Measurements from ENCODE around the gene SMIM23.

SMIM23 gene

DNA sequence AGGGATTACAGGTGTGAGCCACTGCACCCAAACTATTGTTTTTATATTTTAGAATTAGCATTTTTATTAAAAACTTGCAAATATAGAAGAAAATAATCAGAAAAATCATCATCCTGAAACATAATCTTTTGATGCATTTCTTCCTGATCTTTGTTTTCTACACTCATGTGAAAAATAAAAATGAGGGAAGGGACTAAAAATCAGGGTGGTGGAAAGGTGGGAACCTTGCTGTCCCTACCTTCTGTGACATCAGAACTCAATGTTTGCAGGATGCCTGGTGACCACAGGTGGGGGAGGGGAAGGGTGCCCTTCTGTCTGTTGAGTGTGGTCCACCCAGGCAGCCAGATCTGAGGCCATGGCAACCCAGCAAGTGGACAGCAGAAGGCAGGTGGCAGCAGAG lies at the start of gene SMIM23:
Gene SMIM23, plus strand, starts transcription at position 301 of the 400 bp plus-strand sequence. Its CDS starts 55 bp downstream, at position 356.
- DNase-seq, result no peak

DNA sequence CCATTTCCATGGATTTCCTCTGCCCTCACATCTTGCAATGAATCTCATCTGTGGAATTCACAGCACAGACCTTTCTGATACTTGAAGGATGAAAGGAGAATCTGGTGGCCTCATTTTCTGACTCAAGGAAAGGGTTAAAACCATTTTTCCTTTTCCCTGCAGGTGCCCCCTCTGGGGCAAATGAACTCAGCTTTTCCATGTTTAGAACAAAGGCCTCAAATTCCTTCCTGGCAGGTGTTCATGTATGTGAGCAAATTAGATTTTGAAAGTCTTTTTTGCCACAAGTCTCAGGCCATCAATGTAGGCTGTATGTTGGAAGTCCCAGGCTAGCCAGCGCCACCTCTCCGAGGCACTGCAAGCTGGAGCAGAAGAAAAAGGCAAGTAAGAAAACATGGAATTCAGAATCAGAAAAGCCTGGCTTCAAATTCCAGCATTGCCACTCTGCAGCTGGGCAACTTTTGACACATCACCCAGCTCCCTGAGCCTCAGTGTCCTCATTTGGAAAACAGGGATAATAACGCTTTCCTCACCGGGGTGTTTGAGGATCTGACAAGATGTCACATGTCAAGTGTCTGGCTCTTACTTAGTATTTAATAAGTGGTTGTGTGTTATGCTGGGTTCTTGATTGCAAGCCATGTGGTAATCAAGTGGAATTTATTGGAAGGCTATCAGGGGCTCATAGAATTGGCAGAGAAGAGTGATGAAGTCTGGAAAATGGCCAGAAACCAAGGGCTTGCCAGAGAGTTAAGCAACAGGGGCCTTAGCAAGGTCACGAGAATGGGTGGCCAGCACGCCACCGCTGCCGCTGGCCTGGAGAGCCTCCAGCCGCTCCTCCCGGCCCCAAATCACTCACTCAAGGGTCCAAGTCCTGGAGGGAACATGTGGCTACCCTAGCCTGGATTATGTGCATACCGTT lies 48.4 kb upstream of the SMIM23 start:
- no peak for DNase-seq

DNA sequence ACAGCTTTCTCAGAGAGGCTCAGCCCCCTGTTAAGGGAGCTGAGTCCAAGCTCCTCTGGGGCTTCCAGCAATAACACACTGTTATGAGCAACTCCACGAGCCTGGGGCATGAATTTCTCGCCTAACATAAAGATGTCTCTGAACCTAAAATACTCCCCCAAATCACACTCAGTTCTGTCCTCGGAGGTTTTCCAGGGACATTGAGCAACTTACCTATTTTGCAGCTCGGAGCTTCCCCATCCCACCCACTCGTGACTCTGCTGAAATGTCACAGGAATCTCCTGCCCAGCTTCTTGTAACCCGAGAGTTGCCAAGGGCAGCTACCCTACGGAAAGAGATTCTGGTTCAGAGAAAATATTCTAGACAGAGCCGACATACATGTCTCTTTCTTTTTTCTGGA lies 47.1 kb upstream of the SMIM23 start:
- DNase-seq, result no peak

- no peak for DNase-seq
Measured at GRCh38 chr5:171739271-171739670, 46.3 kb upstream of the SMIM23 start.

- no peak for DNase-seq
Measured at GRCh38 chr5:171743436-171744076, 42.1 kb upstream of the SMIM23 start.

- DNase-seq, result no peak
Measured at GRCh38 chr5:171744264-171744663, 41.4 kb upstream of the SMIM23 start.

GRCh38 chr5:171744882-171745281 lies 40.7 kb upstream of the SMIM23 start:
- DNase-seq, result no peak

DNA sequence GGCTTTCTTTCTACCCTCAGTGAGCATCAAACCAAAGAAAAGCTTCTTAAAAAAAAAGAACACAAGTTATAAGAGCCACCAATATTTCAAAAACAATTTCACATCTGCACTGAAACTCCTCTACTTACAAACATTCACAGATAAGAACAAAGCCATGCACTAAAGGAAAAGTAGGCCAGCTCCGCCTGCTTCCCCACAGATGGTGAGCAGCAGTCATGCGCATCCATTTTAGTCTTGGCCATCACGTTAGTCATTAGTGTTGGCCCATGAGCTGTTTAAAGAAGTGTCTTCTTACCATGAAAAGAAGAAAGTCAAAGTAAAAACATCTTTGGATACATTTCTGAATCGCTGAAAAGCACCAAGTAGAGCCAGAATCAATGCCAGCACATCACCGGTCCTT lies 40.0 kb upstream of the SMIM23 start:
- DNase-seq, result no peak

- no peak for DNase-seq
Measured at GRCh38 chr5:171747061-171747859, 38.4 kb upstream of the SMIM23 start.

GRCh38 chr5:171748720-171749119 lies 36.9 kb upstream of the SMIM23 start:
- DNase-seq, result no peak

DNA sequence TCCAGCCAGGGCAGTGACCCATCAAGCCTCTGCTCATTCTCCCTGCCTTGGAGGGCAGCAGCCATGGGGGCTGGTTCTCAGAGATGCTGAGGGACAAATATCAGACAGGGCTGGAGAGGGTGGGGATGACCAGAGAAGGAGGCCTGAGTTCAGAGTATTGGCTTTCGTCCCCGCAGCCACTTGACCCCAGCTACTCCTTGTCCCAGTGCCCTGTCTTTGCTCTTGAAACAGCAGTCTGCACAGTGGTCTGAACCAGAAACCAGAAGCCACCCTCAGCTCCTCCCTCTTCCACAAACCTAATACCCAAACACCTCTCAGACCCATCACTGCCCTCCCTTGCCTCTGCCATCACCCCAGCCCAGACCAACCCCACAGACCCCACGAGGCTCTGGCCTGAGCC lies 36.3 kb upstream of the SMIM23 start:
- no peak for DNase-seq

DNA sequence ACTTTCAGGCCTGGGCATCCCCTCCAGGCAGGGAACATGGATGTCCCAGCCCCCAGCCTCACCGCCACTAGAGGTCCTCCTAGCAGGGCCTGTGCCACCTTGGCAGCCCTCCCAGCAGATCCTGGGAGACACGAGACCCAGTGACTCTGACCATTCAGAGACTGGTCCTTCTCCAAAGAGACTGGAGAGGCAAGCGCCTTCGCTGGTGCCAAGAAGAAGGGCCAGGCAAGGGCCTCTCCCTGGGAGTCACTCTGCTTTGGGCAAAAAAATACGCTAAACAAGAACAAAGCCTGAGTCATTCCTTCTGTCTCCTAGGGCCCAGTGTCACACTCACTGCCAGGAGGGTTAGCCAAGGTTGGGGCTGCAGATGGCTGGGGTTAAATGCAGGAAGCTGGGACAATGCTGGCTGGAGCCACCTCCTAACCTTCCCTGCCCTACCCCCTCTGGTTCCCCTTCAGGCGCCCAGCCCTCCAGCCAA lies 35.3 kb upstream of the SMIM23 start:
- DNase-seq, result no peak

- no peak for DNase-seq
Measured at GRCh38 chr5:171755354-171755821, 30.2 kb upstream of the SMIM23 start.

- no peak for DNase-seq
Measured at GRCh38 chr5:171757853-171758535, 27.6 kb upstream of the SMIM23 start.

DNA sequence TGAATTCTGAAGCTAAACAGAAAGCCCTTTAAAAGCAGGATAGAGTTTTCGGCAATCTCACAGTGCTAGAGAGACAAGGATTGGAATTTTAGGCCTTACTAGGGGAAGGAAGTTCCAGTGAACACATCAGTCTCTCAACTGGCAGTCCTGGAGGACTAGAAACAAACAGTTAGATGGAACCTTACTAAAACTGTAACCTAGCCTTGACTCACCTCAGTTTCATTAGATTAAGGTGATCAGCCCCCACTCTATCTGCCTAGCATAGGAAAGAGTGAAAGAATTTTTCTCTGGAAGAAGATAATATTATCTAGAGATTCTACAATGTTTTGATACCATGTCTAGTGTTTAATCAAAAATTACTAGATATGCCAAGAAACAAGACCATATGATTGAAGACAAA lies 25.8 kb upstream of the SMIM23 start:
- no peak for DNase-seq

DNA sequence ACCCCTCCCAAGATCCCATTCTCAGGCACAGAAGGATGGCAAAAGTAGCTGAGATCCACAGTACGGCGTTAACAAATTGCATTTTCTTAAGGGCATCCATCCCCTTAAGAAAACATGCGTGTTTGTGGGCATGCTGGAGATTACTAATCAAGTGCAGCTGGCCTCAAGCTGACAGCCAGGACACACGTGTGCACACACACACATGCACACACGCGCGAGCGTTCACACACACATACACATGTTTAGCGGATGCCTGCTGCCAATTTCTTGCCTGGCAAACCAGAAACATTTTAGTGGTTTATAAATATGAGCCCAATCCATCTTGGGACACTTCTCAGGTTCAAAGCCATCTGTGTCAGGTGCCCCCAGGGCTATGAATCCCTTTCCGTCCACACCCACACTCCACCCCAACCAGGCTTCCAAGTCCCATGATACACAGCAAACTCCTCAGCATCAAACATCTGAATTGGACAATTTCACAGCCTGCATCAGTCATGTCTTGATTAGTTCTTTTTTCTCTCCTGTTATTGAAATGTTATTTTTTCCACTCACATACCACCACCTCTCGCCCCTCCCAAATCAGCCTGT lies 23.5 kb upstream of the SMIM23 start:
- no peak for DNase-seq

DNA sequence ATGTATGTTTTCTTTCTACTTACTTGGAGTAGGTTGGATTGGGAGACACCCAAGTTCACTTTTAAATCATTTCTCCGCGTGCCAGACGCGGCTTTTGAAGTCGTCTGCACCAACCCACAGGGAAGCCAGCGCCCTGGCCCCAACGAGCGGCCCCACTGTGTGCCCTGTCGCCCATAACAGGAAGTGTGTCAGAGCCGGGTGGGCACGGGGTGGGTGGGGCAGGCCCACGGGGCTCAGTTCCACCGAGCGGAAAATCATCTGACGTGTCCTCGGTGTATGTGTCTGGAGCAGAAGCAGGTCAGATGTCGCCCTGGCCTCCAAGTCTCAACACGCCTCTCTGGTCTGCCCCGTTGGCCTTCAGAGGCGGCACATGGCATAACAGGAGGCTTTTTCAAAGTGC lies 22.7 kb upstream of the SMIM23 start:
- no peak for DNase-seq

- DNase-seq, result no peak
Measured at GRCh38 chr5:171764265-171764664, 21.4 kb upstream of the SMIM23 start.

DNA sequence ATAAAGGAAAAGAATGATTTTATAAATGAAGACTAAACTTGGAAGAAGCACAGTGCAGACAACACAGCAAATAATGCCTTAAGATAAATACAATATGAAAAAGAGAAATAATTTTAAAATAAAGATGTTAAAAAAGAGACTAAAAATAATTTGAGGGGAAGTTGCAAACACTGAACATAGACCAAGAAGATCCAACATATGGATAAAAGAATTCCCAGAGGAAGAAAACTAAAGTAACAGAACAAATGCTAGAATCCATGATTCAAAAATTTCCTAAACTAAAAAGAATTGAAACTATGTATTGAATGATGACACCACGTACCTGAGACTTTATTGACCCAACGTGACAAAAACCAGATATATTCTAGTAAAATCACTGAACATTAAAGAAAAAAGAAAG lies 18.7 kb upstream of the SMIM23 start:
- no peak for DNase-seq

DNA sequence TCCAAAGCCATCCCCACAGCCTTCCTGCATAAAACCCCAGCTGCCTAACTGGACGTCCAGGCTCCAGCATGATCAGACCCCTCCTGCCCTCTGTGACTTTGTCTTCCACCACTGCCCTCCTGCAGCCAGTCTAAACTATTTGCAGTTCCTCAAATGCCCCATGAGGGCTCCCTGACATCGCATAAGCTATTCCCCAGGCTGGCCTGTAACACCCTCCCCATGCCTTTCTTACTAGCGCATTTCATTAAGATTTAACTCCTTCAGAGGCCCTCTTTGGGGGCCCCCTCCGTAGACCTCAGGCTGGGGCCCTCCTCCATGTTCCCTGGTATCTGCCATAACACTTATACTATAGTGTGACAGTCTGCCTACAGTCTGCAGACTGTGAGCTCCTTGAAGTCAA lies 15.5 kb upstream of the SMIM23 start:
- no peak for DNase-seq

DNA sequence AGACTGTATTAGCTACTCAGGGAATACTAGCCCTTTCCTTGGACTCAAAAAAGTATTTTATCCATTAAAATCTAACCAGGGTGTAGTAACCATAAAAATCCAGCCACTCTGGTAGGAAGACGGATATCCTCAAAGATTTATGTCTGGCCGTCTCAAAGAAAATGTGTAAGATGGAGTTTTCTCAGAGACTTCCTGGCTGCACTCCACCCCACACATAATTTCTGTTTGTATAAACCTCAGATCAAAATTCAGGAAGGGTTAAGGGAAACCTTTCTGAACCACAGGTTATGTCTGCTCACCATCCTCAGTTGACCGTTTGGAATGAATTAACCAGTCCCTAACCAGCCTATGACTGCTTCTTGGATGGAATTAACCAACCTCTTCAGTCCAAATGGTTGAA lies 13.8 kb upstream of the SMIM23 start:
- no peak for DNase-seq

DNA sequence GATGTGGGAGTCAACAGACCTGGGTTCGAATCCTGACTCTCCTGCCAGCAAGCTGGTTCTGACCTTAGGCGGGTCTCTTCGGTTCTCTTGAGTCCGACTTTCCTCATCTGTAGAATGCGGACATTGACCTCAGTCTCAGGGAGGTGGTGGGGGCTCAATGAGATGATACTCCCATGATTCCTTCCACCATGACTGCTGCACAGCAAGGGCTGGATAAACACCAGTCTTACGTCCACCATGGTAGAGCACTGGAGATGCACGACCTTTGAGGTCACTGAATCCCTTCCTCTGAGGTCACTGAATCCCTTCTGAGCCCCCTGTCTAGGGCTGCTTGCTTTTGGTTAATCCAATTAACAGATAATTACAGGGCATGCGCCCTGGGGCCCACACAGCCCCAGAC lies 12.5 kb upstream of the SMIM23 start:
- no peak for DNase-seq

Measured in retina (tissue), 1 donor.